22Rv1 (cell line): ENCODE data around the gene HDLBP.
A peak's percentile ranks its signal among the peaks of the same experiment; 100 is the strongest.
"Not testable (repeated sequence)": the region's sequence is repeated elsewhere in the genome, so short reads cannot be mapped to it uniquely, and the experiment has no call there.

Source experiments
- H3K27ac ChIP-seq: fragments of 450-650 bp; 2 replicates; pipeline ENCODE4 v1.5.1; 2017
- ZFX ChIP-seq: fragments of 450-650 bp; IDR thresholded peaks from 2 replicates; pipeline ENCODE4 v1.6.1; 2017; ENCODE audit warnings: antibody characterized with exemption, borderline replicate concordance
- TF ChIP-seq, protein P1 (sequence below): fragments of 450-650 bp; IDR thresholded peaks from 2 replicates; pipeline ENCODE4 v1.5.1; 2017; ENCODE audit warnings: mild to moderate bottlenecking

HDLBP gene

DNA sequence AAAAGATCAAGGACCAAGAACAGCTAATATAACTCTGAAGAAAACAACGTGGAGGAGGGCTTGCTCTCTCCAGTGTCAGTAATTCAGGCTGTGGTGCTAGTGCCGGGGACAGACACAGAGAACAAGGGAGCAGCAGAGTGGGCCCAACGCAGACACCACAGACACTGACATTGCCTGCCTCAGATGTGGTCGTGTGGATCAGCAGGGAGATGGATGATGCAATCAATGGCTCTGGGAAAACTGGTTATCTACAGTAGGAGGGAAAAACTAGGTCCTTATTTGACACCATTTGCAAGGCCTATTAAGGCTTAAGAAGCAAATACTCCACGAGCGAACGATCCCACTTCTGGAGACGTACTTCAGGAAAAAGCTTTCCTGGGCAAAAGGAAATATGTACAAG is 36.1 kb downstream of the HDLBP start:
- H3K27ac ChIP-seq: peak overlapping the region; percentile 37
- TF ChIP-seq, protein P1, sequence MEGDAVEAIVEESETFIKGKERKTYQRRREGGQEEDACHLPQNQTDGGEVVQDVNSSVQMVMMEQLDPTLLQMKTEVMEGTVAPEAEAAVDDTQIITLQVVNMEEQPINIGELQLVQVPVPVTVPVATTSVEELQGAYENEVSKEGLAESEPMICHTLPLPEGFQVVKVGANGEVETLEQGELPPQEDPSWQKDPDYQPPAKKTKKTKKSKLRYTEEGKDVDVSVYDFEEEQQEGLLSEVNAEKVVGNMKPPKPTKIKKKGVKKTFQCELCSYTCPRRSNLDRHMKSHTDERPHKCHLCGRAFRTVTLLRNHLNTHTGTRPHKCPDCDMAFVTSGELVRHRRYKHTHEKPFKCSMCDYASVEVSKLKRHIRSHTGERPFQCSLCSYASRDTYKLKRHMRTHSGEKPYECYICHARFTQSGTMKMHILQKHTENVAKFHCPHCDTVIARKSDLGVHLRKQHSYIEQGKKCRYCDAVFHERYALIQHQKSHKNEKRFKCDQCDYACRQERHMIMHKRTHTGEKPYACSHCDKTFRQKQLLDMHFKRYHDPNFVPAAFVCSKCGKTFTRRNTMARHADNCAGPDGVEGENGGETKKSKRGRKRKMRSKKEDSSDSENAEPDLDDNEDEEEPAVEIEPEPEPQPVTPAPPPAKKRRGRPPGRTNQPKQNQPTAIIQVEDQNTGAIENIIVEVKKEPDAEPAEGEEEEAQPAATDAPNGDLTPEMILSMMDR: no peak
- TF ChIP-seq ZFX: no peak

- not testable (repeated sequence) for H3K27ac ChIP-seq
Observed at GRCh38 chr2:241278306-241278705, 37.2 kb downstream of the HDLBP start.

- H3K27ac ChIP-seq: no peak overlapping the region
- TF ChIP-seq ZFX: no peak
- TF ChIP-seq, protein P1: no peak
Observed at GRCh38 chr2:241275910-241276309, 39.6 kb downstream of the HDLBP start.

GRCh38 chr2:241275504-241275903 is 40.0 kb downstream of the HDLBP start:
- H3K27ac ChIP-seq: no peak overlapping the region
- TF ChIP-seq ZFX: no peak
- TF ChIP-seq, protein P1: no peak

GRCh38 chr2:241274127-241274526 is 41.3 kb downstream of the HDLBP start:
- TF ChIP-seq, protein P1: no peak
- TF ChIP-seq ZFX: no peak
- H3K27ac ChIP-seq: peak overlapping the region; percentile 74

- TF ChIP-seq, protein P1: no peak
- no peak for TF ChIP-seq ZFX
- peak overlapping the region; percentile 74 for H3K27ac ChIP-seq
Observed at GRCh38 chr2:241273210-241274020, 42.1 kb downstream of the HDLBP start.

DNA sequence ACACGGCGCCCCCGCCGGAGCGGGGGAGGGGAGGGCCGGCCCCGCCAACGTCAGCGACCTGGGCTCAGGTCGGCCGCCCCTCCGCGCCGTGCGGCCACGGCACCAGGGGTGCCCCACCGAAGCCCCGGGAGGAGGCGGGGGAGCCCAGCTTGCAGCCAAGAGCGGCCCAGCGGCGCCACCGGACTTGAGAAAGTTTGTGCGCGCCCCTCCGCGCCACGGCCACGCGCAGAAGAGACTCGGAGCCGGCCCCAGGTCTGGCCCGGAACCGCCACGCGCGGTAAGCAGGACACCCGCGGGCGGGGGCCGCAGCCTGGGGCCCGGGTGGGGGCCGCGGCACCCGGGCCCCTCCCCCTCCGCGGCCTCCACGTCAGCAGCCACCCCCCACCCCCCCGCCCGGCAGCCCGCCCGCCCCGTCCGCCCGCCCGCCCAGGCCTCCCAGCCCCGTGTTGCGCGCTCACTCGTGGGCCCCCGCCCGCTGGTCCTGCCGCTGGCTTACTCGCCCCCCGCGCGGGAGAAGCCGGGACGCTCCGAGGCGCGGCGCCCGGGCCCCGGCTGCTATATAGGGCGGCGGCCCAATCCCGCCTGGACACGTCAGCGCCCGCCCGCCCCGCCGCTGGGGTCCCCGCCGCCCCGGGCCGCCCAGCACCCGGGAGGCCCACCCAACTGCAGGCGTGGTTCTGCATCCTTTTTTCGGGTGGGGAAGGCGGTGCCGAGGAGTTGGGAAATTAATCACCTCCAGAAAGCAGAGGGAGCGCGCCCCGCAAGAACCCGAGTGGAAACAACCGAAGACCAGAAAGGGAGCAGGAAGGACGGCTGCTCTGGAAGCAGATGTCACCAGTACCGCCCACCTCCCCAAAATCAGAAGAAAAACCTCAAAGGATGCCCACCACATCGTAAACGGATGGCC is 42.9 kb downstream of the HDLBP start:
- TF ChIP-seq ZFX: no peak
- TF ChIP-seq, protein P1: no peak
- H3K27ac ChIP-seq: peak overlapping the region; percentile 74
